Adrenal gland (tissue), 12 donors: ENCODE measurements around the gene BAG3. TPM values are rescaled to one million over a fixed set of nuclear protein-coding genes. Genes with fewer than 3 reads are reported as not detected.
A peak's percentile ranks its signal among the peaks of the same experiment; 100 is the strongest.

Experiments used
- DNase-seq, 7 donors: peaks; one replicate each; pipeline ENCODE4 v3.0.0-alpha.2; 2019 to 2020
- H3K27ac ChIP-seq, 5 donors: fragments of 200-600 bp; sonication (generic) in 4 of 5; 1 replicate in 3 of 5; 2 replicates in 2 of 5; pipeline versions ENCODE4 v1.5.1 to v1.8.0; 2016 to 2020; ENCODE audit warnings: mild to moderate bottlenecking in 1 of 5
- H3K27me3 ChIP-seq: fragments of 200-600 bp; 2 replicates; pipeline ENCODE4 v1.8.0; 2021
- H3K36me3 ChIP-seq, 2 donors: fragments of 200-600 bp; replicated peaks in 1 of 2; 1 replicate in 1 of 2; 2 replicates in 1 of 2; pipeline versions ENCODE4 v1.5.1 to v1.8.0; 2018 to 2022
- H3K4me1 ChIP-seq, 2 donors: fragments of 200-600 bp; replicated peaks in 1 of 2; 1 replicate in 1 of 2; 2 replicates in 1 of 2; pipeline versions ENCODE4 v1.5.1 to v1.8.0; 2018 to 2021
- H3K4me3 ChIP-seq, 4 donors: fragments of 200-600 bp; sonication (generic) in 3 of 4; one replicate each; pipeline ENCODE4 v1.5.1; 2016 to 2018
- H3K9me3 ChIP-seq, 3 donors: fragments of 200-600 bp; sonication (generic) in 1 of 3; replicated peaks in 1 of 3; 1 replicate in 2 of 3; 2 replicates in 1 of 3; pipeline versions ENCODE4 v1.5.1 to v1.8.0; 2016 to 2021
- CTCF ChIP-seq, 6 experiments: fragments of 450-650 bp in 4 of 6; fragments of 200-600 bp in 2 of 6; sonication (generic) in 1 of 6; IDR thresholded peaks; 1 replicate in 5 of 6; 2 replicates in 1 of 6; pipeline versions ENCODE4 v1.5.1 to v1.8.0; 2016 to 2021; ENCODE audit warnings: antibody characterized with exemption in 6 of 6, mild to moderate bottlenecking in 2 of 6, moderate library complexity in 1 of 6
- POLR2A ChIP-seq, 2 donors: fragments of 450-650 bp; IDR thresholded peaks; one replicate each; pipeline ENCODE4 v1.6.1; 2017; ENCODE audit warnings: antibody characterized with exemption in 2 of 2, mild to moderate bottlenecking in 2 of 2, moderate library complexity in 1 of 2
- WGBS, 4 donors: extraction: QIAGEN DNeasy Blood & Tissue Kit in 2 of 4; methylation state at CpG; one replicate each; pipeline versions ENCODE4 v1.1.5 to v1.1.7; 2013 to 2017; 5-methylcytosine and 5-hydroxymethylcytosine counted together
- intact Hi-C, 2 donors: fragments of 100-400 bp; cut with DNase I; formaldehyde crosslinking; loops; one replicate each; pipeline versions ENCODE4 v1.14.1 to v1.15.0; 2022 to 2023
- polyA plus RNA-seq, 3 donors: library from polyadenylated mRNA; stranded (reverse); fragments of 200-250 nt in 2 of 3; fragments of 350-450 nt in 1 of 3; fragmentation: Illumina TruSeq in 1 of 3; extraction: RNeasy Lipid Tissue Mini Kit (QIAGEN cat#74804) in 1 of 3; gene quantifications; one replicate each; pipeline ENCODE4 v1.2.3, GENCODE V29; 2013 to 2014
- total RNA-seq, 9 donors: library from RNA; depleted of rRNA in 4 of 9; stranded (reverse); fragments of >200 nt in 4 of 9; fragments of 120-200 nt in 1 of 9; fragmentation: NEBNext Ultra II Directional in 1 of 9; extraction: Animal tissue kit (Norgen Biotek cat#: 25700) in 1 of 9; gene quantifications; one replicate each; pipeline versions ENCODE4 v1.1.0 to v1.2.4, GENCODE V29; 2013 to 2023
- donor health status: healthy with polysubstance abuse.
- donor health status: Bipolar disorder and iron deficiency.
- donor health status: DM: yes; HTN: yes; CAD: no.
- donor health status: DM: no; HTN: no; CAD: no.
- donor health status: DM: no; HTN: no; CAD: no.
- donor health status: DM: yes; HTN: yes; CAD: no.

The BAG3 gene
- total and polyA plus RNA-seq, 12 donors = 6.1 to 49.3 (median 30.0) TPM

- 67 to 73% (median 70%) methylated on average over 7 of the region's 7 CpGs for WGBS, 4 donors
- DNase-seq = no peak
- Histone ChIP-seq H3K27me3 (no peaks in the 10 kb centered on the region), H3K36me3 (no peaks in the 10 kb centered on the region), H3K4me1 (no peaks in the 10 kb centered on the region), H3K4me3 (no peak overlapping the region), H3K9me3 (no peaks in the 10 kb centered on the region), H3K27ac (no peak overlapping the region)
- intact Hi-C loops = no loop called here
- TF ChIP-seq POLR2A (IDR thresholded peaks at IDR 0.05) (no peak), CTCF (IDR thresholded peaks at IDR 0.05) (no peak)
Observed at GRCh38 chr10:119713744-119714483, 62.7 kb downstream of the BAG3 start.

GRCh38 chr10:119714484-119714816 lies 63.3 kb downstream of the BAG3 start:
- Histone ChIP-seq H3K9me3 (no peaks in the 10 kb centered on the region), H3K36me3 (no peaks in the 10 kb centered on the region), H3K4me1 (no peaks in the 10 kb centered on the region), H3K27me3 (no peaks in the 10 kb centered on the region), H3K4me3 (no peak overlapping the region), H3K27ac (no peak overlapping the region)
- TF ChIP-seq CTCF (IDR thresholded peaks at IDR 0.05) (no peak), POLR2A (IDR thresholded peaks at IDR 0.05) (no peak)
- no peak for DNase-seq
- intact Hi-C loops = no loop called here
- 46 to 71% (median 57%) methylated on average over 2 of the region's 2 CpGs for WGBS, 4 donors

GRCh38 chr10:119715628-119716505 lies 64.7 kb downstream of the BAG3 start:
- DNase-seq = no peak
- peak overlapping the region in 1 of 5 donors; percentile 10 for H3K27ac ChIP-seq

More at GRCh38 chr10:119715628-119716505, 64.7 kb downstream of the BAG3 start:
- no peaks in the 10 kb centered on the region for H3K4me1 ChIP-seq
- H3K9me3 ChIP-seq = no peaks in the 10 kb centered on the region
- no peaks in the 10 kb centered on the region for H3K27me3 ChIP-seq
- H3K4me3 ChIP-seq = no peak overlapping the region
- intact Hi-C loops = no loop called here
- TF ChIP-seq CTCF (IDR thresholded peaks at IDR 0.05) (no peak), POLR2A (IDR thresholded peaks at IDR 0.05) (no peak)
- WGBS, 4 donors = 72 to 79% (median 77%) methylated on average over 7 to 8 of the region's 8 CpGs
- no peaks in the 10 kb centered on the region for H3K36me3 ChIP-seq
